ENCODE data around the gene EEF1AKMT1. TPM values are rescaled to one million over a fixed set of nuclear protein-coding genes. Genes with fewer than 3 reads are reported as not detected.

Gene EEF1AKMT1
- total RNA-seq, 1 experiment from 2014 or later, result 10.6 TPM

- TF ChIP-seq CTCF (conservative IDR thresholded peaks at IDR 0.05; ENCODE audit: low read depth, low read length) (no peak), EZH2phosphoT487 (IDR thresholded peaks at IDR 0.05; ENCODE audit: borderline replicate concordance, low read length) (no peak), EZH2 (IDR thresholded peaks at IDR 0.05; ENCODE audit: low read length, unreplicated experiment) (no peak)
- Histone ChIP-seq H3K79me2 (ENCODE audit: low read length) (peaks cover 6% of the 10 kb centered on the region), H3K9ac (ENCODE audit: low read length) (no peak overlapping the region), H2AFZ (ENCODE audit: low read length) (no peak overlapping the region), H3K4me3 (ENCODE audit: low read length) (no peak overlapping the region), H3F3A (ENCODE audit: low read length, unreplicated experiment) (no peaks in the 10 kb centered on the region), H3K9me2 (replicated peaks; ENCODE audit: low read length) (no peaks in the 10 kb centered on the region), H3K4me1 (ENCODE audit: insufficient read depth, low read length) (peaks cover 25% of the 10 kb centered on the region), H3K9me3 (ENCODE audit: low read length) (no peaks in the 10 kb centered on the region), H3K27me3 (ENCODE audit: low read length) (no peaks in the 10 kb centered on the region), H4K20me1 (ENCODE audit: low read length) (no peaks in the 10 kb centered on the region), H3K27ac (ENCODE audit: low read length) (no peak overlapping the region), H3K4me2 (ENCODE audit: low read length) (peak overlapping the region; percentile 96; the same call in 1 of the 2 replicates), H3K36me3 (ENCODE audit: low read depth, low read length) (no peaks in the 10 kb centered on the region)
- no peak for ATAC-seq
- no peak for DNase-seq
- BruUV-seq (replicated peaks), result no TSS peak
- CTCF ChIA-PET, result interaction anchor here (0.6 kb wide), 1 partner anchor 208 kb away, joined by 3 read pairs; no protein-coding TSS in a partner anchor
- POLR2A ChIA-PET (ENCODE audit: unreplicated experiment), result no interaction called here
- intact Hi-C loops (cut with micrococcal nuclease), result loop anchor here (5.0 kb wide), 2 partner anchors 84 to 134 kb away; partner anchors contain the start of gene IFT88
Observed at GRCh38 chr13:20701461-20701860, 72.3 kb downstream of the EEF1AKMT1 start.

- Histone ChIP-seq H3K4me1 (ENCODE audit: insufficient read depth, low read length) (peaks cover 25% of the 10 kb centered on the region), H3K9ac (ENCODE audit: low read length) (no peak overlapping the region), H3K9me3 (ENCODE audit: low read length) (no peaks in the 10 kb centered on the region), H3K4me2 (ENCODE audit: low read length) (no peak overlapping the region), H3K27me3 (ENCODE audit: low read length) (no peaks in the 10 kb centered on the region), H3K36me3 (ENCODE audit: low read depth, low read length) (no peaks in the 10 kb centered on the region), H3K79me2 (ENCODE audit: low read length) (peaks cover 6% of the 10 kb centered on the region), H3K27ac (ENCODE audit: low read length) (no peak overlapping the region), H4K20me1 (ENCODE audit: low read length) (no peaks in the 10 kb centered on the region), H2AFZ (ENCODE audit: low read length) (no peak overlapping the region), H3K4me3 (ENCODE audit: low read length) (no peak overlapping the region), H3F3A (ENCODE audit: low read length, unreplicated experiment) (no peaks in the 10 kb centered on the region), H3K9me2 (replicated peaks; ENCODE audit: low read length) (no peaks in the 10 kb centered on the region)
- CTCF ChIA-PET, result no interaction called here
- ATAC-seq, result no peak
- no peak for TF ChIP-seq EZH2phosphoT487 (IDR thresholded peaks at IDR 0.05; ENCODE audit: borderline replicate concordance, low read length)
- no peak for TF ChIP-seq EZH2 (IDR thresholded peaks at IDR 0.05; ENCODE audit: low read length, unreplicated experiment)
- TF ChIP-seq CTCF (conservative IDR thresholded peaks at IDR 0.05; ENCODE audit: low read depth, low read length), result no peak
- no TSS peak for BruUV-seq (replicated peaks)
- POLR2A ChIA-PET (ENCODE audit: unreplicated experiment), result no interaction called here
- no peak for DNase-seq
- intact Hi-C loops (cut with micrococcal nuclease), result loop anchor here (5.0 kb wide), 2 partner anchors 83 to 133 kb away; partner anchors contain the start of gene IFT88
Observed at GRCh38 chr13:20700288-20700687, 73.5 kb downstream of the EEF1AKMT1 start.

GRCh38 chr13:20699715-20700114 is 74.0 kb downstream of the EEF1AKMT1 start:
- Histone ChIP-seq H3F3A (ENCODE audit: low read length, unreplicated experiment) (no peaks in the 10 kb centered on the region), H3K4me3 (ENCODE audit: low read length) (no peak overlapping the region), H3K27ac (ENCODE audit: low read length) (no peak overlapping the region), H3K4me1 (ENCODE audit: insufficient read depth, low read length) (peaks cover 25% of the 10 kb centered on the region), H2AFZ (ENCODE audit: low read length) (no peak overlapping the region), H3K27me3 (ENCODE audit: low read length) (no peaks in the 10 kb centered on the region), H3K9me3 (ENCODE audit: low read length) (no peaks in the 10 kb centered on the region), H4K20me1 (ENCODE audit: low read length) (no peaks in the 10 kb centered on the region), H3K9ac (ENCODE audit: low read length) (no peak overlapping the region), H3K79me2 (ENCODE audit: low read length) (peaks cover 6% of the 10 kb centered on the region), H3K9me2 (replicated peaks; ENCODE audit: low read length) (no peaks in the 10 kb centered on the region), H3K4me2 (ENCODE audit: low read length) (no peak overlapping the region), H3K36me3 (ENCODE audit: low read depth, low read length) (no peaks in the 10 kb centered on the region)
- intact Hi-C loops (cut with micrococcal nuclease), result loop anchor here (5.0 kb wide), 2 partner anchors 82 to 132 kb away; partner anchors contain the start of gene IFT88
- ATAC-seq (no peak), DNase-seq (no peak)
- no peak for TF ChIP-seq EZH2phosphoT487 (IDR thresholded peaks at IDR 0.05; ENCODE audit: borderline replicate concordance, low read length)
- TF ChIP-seq EZH2 (IDR thresholded peaks at IDR 0.05; ENCODE audit: low read length, unreplicated experiment), result no peak
- no peak for TF ChIP-seq CTCF (conservative IDR thresholded peaks at IDR 0.05; ENCODE audit: low read depth, low read length)
- POLR2A ChIA-PET (ENCODE audit: unreplicated experiment), result no interaction called here
- CTCF ChIA-PET, result no interaction called here
- BruUV-seq (replicated peaks), result no TSS peak

Measured in PC-3 (cell line).